Muscle of arm (tissue), 12 donors: ENCODE data around the gene STARD13. TPM values are rescaled to one million over a fixed set of nuclear protein-coding genes. Genes with fewer than 3 reads are reported as not detected.
A peak's percentile ranks its signal among the peaks of the same experiment; 100 is the strongest.

Experiments used
- DNase-seq: peaks from one replicate; pipeline ENCODE4 v3.0.0-alpha.2; 2013
- polyA plus RNA-seq, 12 donors: library from polyadenylated mRNA; unstranded; fragments of 120-200 nt; gene quantifications; one replicate each; pipeline ENCODE4 v1.2.1, GENCODE V29; 2013; ENCODE audit not compliant: insufficient read length in 12 of 12

STARD13 gene
- polyA plus RNA-seq, 12 donors, result 16.8 to 72.0 (median 22.7) TPM

- DNase-seq, result peak; percentile 70
Measured at GRCh38 chr13:33057019-33057780, 228.4 kb downstream of the STARD13 start.

GRCh38 chr13:33053397-33054066 is 232.0 kb downstream of the STARD13 start:
- DNase-seq, result peak; percentile 21
